Measurements from ENCODE around the gene CXCR1. TPM values are rescaled to one million over a fixed set of nuclear protein-coding genes. Genes with fewer than 3 reads are reported as not detected.
"Not testable (repeated sequence)": the region's sequence is repeated elsewhere in the genome, so short reads cannot be mapped to it uniquely, and the experiment has no call there.

CXCR1 gene
- total RNA-seq, 1 donor from 2014 or later, result not detected

GRCh38 chr2:218179782-218180181 is 13.0 kb upstream of the CXCR1 start:
- Histone ChIP-seq H3K27ac (ENCODE audit: low read depth, low read length) (no peak overlapping the region), H3K27me3 (ENCODE audit: insufficient read depth, low read length) (peaks cover 16% of the 10 kb centered on the region), H3K4me1 (ENCODE audit: insufficient read depth, low read length) (no peaks in the 10 kb centered on the region), H3K4me2 (ENCODE audit: low read length) (no peak overlapping the region), H4K20me1 (ENCODE audit: insufficient read depth, low read length) (no peaks in the 10 kb centered on the region), H3K36me3 (ENCODE audit: insufficient read depth, low read length) (no peaks in the 10 kb centered on the region), H2AFZ (ENCODE audit: low read depth, low read length) (no peak overlapping the region), H3K79me2 (ENCODE audit: insufficient read depth, low read length) (no peaks in the 10 kb centered on the region), H3K4me3 (ENCODE audit: insufficient read depth, low read depth, low read length) (no peak overlapping the region), H3K9ac (ENCODE audit: low read length) (no peak overlapping the region), H3K9me3 (ENCODE audit: insufficient read depth, low read depth, low read length) (no peaks in the 10 kb centered on the region)
- Mint-ChIP-seq H3K27me3 (ENCODE audit: low read depth, unreplicated experiment) (peaks cover 36% of the 10 kb centered on the region), H3K4me3 (ENCODE audit: unreplicated experiment) (no peak overlapping the region), H3K4me1 (ENCODE audit: low read depth, unreplicated experiment) (no peaks in the 10 kb centered on the region), H3K27ac (ENCODE audit: unreplicated experiment) (no peak overlapping the region), H3K36me3 (ENCODE audit: low read depth, unreplicated experiment) (no peaks in the 10 kb centered on the region), H3K9me3 (ENCODE audit: unreplicated experiment) (no peaks in the 10 kb centered on the region)
- no peak for TF ChIP-seq EZH2 (IDR thresholded peaks at IDR 0.05; ENCODE audit: insufficient read depth, low read length)
- TF ChIP-seq, protein P1, sequence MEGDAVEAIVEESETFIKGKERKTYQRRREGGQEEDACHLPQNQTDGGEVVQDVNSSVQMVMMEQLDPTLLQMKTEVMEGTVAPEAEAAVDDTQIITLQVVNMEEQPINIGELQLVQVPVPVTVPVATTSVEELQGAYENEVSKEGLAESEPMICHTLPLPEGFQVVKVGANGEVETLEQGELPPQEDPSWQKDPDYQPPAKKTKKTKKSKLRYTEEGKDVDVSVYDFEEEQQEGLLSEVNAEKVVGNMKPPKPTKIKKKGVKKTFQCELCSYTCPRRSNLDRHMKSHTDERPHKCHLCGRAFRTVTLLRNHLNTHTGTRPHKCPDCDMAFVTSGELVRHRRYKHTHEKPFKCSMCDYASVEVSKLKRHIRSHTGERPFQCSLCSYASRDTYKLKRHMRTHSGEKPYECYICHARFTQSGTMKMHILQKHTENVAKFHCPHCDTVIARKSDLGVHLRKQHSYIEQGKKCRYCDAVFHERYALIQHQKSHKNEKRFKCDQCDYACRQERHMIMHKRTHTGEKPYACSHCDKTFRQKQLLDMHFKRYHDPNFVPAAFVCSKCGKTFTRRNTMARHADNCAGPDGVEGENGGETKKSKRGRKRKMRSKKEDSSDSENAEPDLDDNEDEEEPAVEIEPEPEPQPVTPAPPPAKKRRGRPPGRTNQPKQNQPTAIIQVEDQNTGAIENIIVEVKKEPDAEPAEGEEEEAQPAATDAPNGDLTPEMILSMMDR (IDR thresholded peaks at IDR 0.05; ENCODE audit: insufficient read depth, low read depth, low read length), result no peak
- FAIRE-seq, result no peak
- DNase-seq (ENCODE audit: low read depth), result no peak

GRCh38 chr2:218172845-218173244 is 6.1 kb upstream of the CXCR1 start:
- no peak for FAIRE-seq
- H3K4me1 Mint-ChIP-seq (ENCODE audit: low read depth, unreplicated experiment), result peaks cover 1% of the 10 kb centered on the region

DNA sequence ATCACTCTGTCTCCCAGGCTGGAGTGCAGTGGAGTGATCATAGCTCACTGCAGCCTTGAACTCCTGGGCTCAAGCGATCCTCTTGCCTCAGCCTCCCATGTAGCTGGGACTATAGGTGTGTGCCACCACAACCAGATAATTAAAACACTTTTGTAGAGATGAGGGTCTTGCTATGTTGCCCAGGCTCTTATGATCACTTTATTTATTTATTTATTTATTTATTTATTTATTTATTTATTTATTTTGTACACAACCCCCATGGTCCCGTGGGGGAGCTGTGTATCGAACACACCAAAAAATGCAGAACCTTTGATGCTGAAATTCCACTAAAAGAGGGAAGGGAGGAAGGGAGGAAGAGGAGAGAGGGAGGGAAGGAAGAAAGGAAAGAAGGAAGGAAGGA is 5.0 kb upstream of the CXCR1 start:
- not testable (repeated sequence) for H3K36me3 Mint-ChIP-seq (ENCODE audit: low read depth, unreplicated experiment); H3K9ac ChIP-seq (ENCODE audit: low read length); H3K9me3 Mint-ChIP-seq (ENCODE audit: unreplicated experiment); DNase-seq (ENCODE audit: low read depth); H3K79me2 ChIP-seq (ENCODE audit: insufficient read depth, low read length); H3K4me3 Mint-ChIP-seq (ENCODE audit: unreplicated experiment); H3K4me1 Mint-ChIP-seq (ENCODE audit: low read depth, unreplicated experiment); H3K4me1 ChIP-seq (ENCODE audit: insufficient read depth, low read length); H3K9me3 ChIP-seq (ENCODE audit: insufficient read depth, low read depth, low read length); H3K36me3 ChIP-seq (ENCODE audit: insufficient read depth, low read length); H4K20me1 ChIP-seq (ENCODE audit: insufficient read depth, low read length); FAIRE-seq; H3K27ac ChIP-seq (ENCODE audit: low read depth, low read length); H3K4me3 ChIP-seq (ENCODE audit: insufficient read depth, low read depth, low read length); H3K27ac Mint-ChIP-seq (ENCODE audit: unreplicated experiment); H2AFZ ChIP-seq (ENCODE audit: low read depth, low read length); H3K4me2 ChIP-seq (ENCODE audit: low read length)
- H3K27me3 ChIP-seq (ENCODE audit: insufficient read depth, low read length), result peaks cover 12% of the 10 kb centered on the region
- H3K27me3 Mint-ChIP-seq (ENCODE audit: low read depth, unreplicated experiment), result peaks cover 14% of the 10 kb centered on the region

More at GRCh38 chr2:218172845-218173244, 6.1 kb upstream of the CXCR1 start:
- no peak for DNase-seq (ENCODE audit: low read depth)
- no peak overlapping the region for H3K4me3 ChIP-seq (ENCODE audit: insufficient read depth, low read depth, low read length)
- Mint-ChIP-seq H3K27ac (ENCODE audit: unreplicated experiment) (no peak overlapping the region), H3K36me3 (ENCODE audit: low read depth, unreplicated experiment) (no peaks in the 10 kb centered on the region), H3K27me3 (ENCODE audit: low read depth, unreplicated experiment) (peaks cover 10% of the 10 kb centered on the region), H3K9me3 (ENCODE audit: unreplicated experiment) (peaks cover 1% of the 10 kb centered on the region), H3K4me3 (ENCODE audit: unreplicated experiment) (no peak overlapping the region)
- H3K79me2 ChIP-seq (ENCODE audit: insufficient read depth, low read length), result no peaks in the 10 kb centered on the region
- H3K4me2 ChIP-seq (ENCODE audit: low read length), result no peak overlapping the region
- H3K27ac ChIP-seq (ENCODE audit: low read depth, low read length), result no peak overlapping the region
- no peaks in the 10 kb centered on the region for H3K9me3 ChIP-seq (ENCODE audit: insufficient read depth, low read depth, low read length)
- H3K27me3 ChIP-seq (ENCODE audit: insufficient read depth, low read length), result peaks cover 5% of the 10 kb centered on the region
- H2AFZ ChIP-seq (ENCODE audit: low read depth, low read length), result no peak overlapping the region
- H3K36me3 ChIP-seq (ENCODE audit: insufficient read depth, low read length), result no peaks in the 10 kb centered on the region
- no peaks in the 10 kb centered on the region for H4K20me1 ChIP-seq (ENCODE audit: insufficient read depth, low read length)
- no peaks in the 10 kb centered on the region for H3K4me1 ChIP-seq (ENCODE audit: insufficient read depth, low read length)
- H3K9ac ChIP-seq (ENCODE audit: low read length), result no peak overlapping the region
- TF ChIP-seq, protein P1 (IDR thresholded peaks at IDR 0.05; ENCODE audit: insufficient read depth, low read depth, low read length), result no peak
- TF ChIP-seq EZH2 (IDR thresholded peaks at IDR 0.05; ENCODE audit: insufficient read depth, low read length), result no peak

Measured in astrocyte (in vitro differentiated cells and primary cell).